Kidney glomerular epithelial cell (primary cell): ENCODE results near the gene HYAL2.
A peak's percentile ranks its signal among the peaks of the same experiment; 100 is the strongest.

Source experiments
- DNase-seq: peaks from one replicate; lab custom pipeline; 2025; lab: John Stamatoyannopoulos, UW

The HYAL2 gene

GRCh38 chr3:50322386-50323091, at the start of gene HYAL2:
HYAL2 (minus strand) TSS chr3:50322745; CDS start chr3:50320489, 2,256 bp downstream.
- no peak for DNase-seq

GRCh38 chr3:50371133-50371685, 48.7 kb upstream of the HYAL2 start:
- DNase-seq, result no peak

GRCh38 chr3:50370594-50370993, 48.0 kb upstream of the HYAL2 start:
- no peak for DNase-seq

- no peak for DNase-seq
Measured at GRCh38 chr3:50369012-50369670, 46.6 kb upstream of the HYAL2 start.

GRCh38 chr3:50365842-50366220, 43.3 kb upstream of the HYAL2 start:
- DNase-seq, result no peak

GRCh38 chr3:50365080-50365841, 42.7 kb upstream of the HYAL2 start:
- peak; percentile 84 for DNase-seq

- DNase-seq, result no peak
Measured at GRCh38 chr3:50364573-50365079, 42.1 kb upstream of the HYAL2 start.

GRCh38 chr3:50359760-50360110, 37.2 kb upstream of the HYAL2 start:
- DNase-seq, result no peak

- peak; percentile 98 for DNase-seq
Measured at GRCh38 chr3:50358911-50359759, 36.6 kb upstream of the HYAL2 start, which contains the start of gene TMEM115. TMEM115 (minus strand) TSS chr3:50359521; CDS start chr3:50359063, 458 bp downstream.

GRCh38 chr3:50358355-50358910, 35.9 kb upstream of the HYAL2 start:
- DNase-seq, result no peak

GRCh38 chr3:50357481-50357880, 34.9 kb upstream of the HYAL2 start:
- no peak for DNase-seq

- DNase-seq, result no peak
Measured at GRCh38 chr3:50356553-50356952, 34.0 kb upstream of the HYAL2 start.

- DNase-seq, result no peak
Measured at GRCh38 chr3:50355829-50356552, 33.4 kb upstream of the HYAL2 start.

- DNase-seq, result no peak
Measured at GRCh38 chr3:50354850-50355249, 32.3 kb upstream of the HYAL2 start.

- no peak for DNase-seq
Measured at GRCh38 chr3:50354186-50354764, 31.7 kb upstream of the HYAL2 start.

GRCh38 chr3:50353245-50354004, 30.9 kb upstream of the HYAL2 start:
- no peak for DNase-seq

GRCh38 chr3:50352781-50353180, 30.2 kb upstream of the HYAL2 start:
- DNase-seq, result peak; percentile 51

- no peak for DNase-seq
Measured at GRCh38 chr3:50351323-50351697, 28.8 kb upstream of the HYAL2 start.
